Pancreas (tissue), 10 donors: ENCODE results near the gene GALNT10. TPM values are rescaled to one million over a fixed set of nuclear protein-coding genes. Genes with fewer than 3 reads are reported as not detected.

Experiments
- ATAC-seq, 4 donors: fragments of 200-7000 bp; cut with Tn5 transposase; one replicate each; pipeline versions ENCODE4 v1.8.0 to v1.9.1; 2020; ENCODE audit warnings: mild to moderate bottlenecking in 4 of 4, moderate library complexity in 4 of 4
- DNase-seq, 6 donors: peaks; one replicate each; pipeline ENCODE4 v3.0.0-alpha.2; 2020
- FAIRE-seq: peaks from 2 replicates; lab custom pipeline; 2012; peaks lifted over from hg19 to GRCh38; lab: Jason Lieb, UNC
- H3K27ac ChIP-seq, 4 donors: fragments of 200-600 bp; sonication (generic); 1 replicate in 3 of 4; 2 replicates in 1 of 4; pipeline versions ENCODE4 v1.5.0 to v1.8.0; 2020
- H3K27me3 ChIP-seq, 4 donors: fragments of 200-600 bp; one replicate each; pipeline ENCODE4 v1.8.0; 2021
- H3K36me3 ChIP-seq, 3 donors: fragments of 200-600 bp; sonication (generic) in 1 of 3; one replicate each; pipeline versions ENCODE4 v1.5.0 to v1.8.0; 2020 to 2021
- H3K4me1 ChIP-seq, 3 donors: fragments of 200-600 bp; one replicate each; pipeline ENCODE4 v1.8.0; 2021
- H3K4me3 ChIP-seq, 4 donors: fragments of 200-600 bp; sonication (generic) in 2 of 4; one replicate each; pipeline versions ENCODE4 v1.5.0 to v1.8.0; 2020 to 2021
- H3K9me3 ChIP-seq, 4 donors: fragments of 200-600 bp; one replicate each; pipeline ENCODE4 v1.8.0; 2021
- whole genome bisulfite sequencing, 2 donors: extraction: QIAGEN DNeasy Blood & Tissue Kit; methylation state at CpG; one replicate each; pipeline ENCODE4 v1.1.7; 2013; 5-methylcytosine and 5-hydroxymethylcytosine counted together
- intact Hi-C, 3 donors: fragments of 100-400 bp; cut with DNase I; formaldehyde crosslinking; loops; one replicate each; pipeline versions ENCODE4 v1.11.1 to v1.14.2; 2022
- polyA plus RNA-seq, 2 donors: library from polyadenylated mRNA; stranded (reverse); fragments of 200-250 nt; gene quantifications; one replicate each; pipeline ENCODE4 v1.2.3, GENCODE V29; 2013
- total RNA-seq, 6 donors: library from RNA; stranded (reverse); fragmentation: NEBNext Ultra II Directional in 4 of 6; extraction: Animal tissue kit (Norgen Biotek cat#: 25700) in 4 of 6; gene quantifications; one replicate each; pipeline versions ENCODE4 v1.2.1 to v1.2.4, GENCODE V29; 2021 to 2023
- TF ChIP-seq, protein P1 (sequence below), 4 donors: fragments of 200-600 bp; sonication (generic) in 3 of 4; IDR thresholded peaks; one replicate each; pipeline versions ENCODE4 v1.5.0 to v1.8.0; 2021; ENCODE audit warnings: antibody characterized with exemption in 4 of 4
- donor health status: healthy with polysubstance abuse.
- donor health status: DM: no; HTN: no; CAD: no; lungs with moderate emphysema.
- donor health status: DM: no; HTN: no; CAD: no.
- donor health status: control.
- donor health status: control.
- donor health status: Bipolar disorder and iron deficiency.
- donor health status: DM: yes; HTN: yes; CAD: no.
- donor health status: DM: no; HTN: no; CAD: no.
- donor health status: DM: no; HTN: no; CAD: no.
- donor health status: DM: yes; HTN: yes; CAD: no.

GALNT10 gene
- total and polyA plus RNA-seq, 8 donors, result 4.4 to 23.1 (median 13.4) TPM

- intact Hi-C loops, result no loop called here
- Histone ChIP-seq H3K4me3 (no peak overlapping the region), H3K4me1 (peaks cover 4 to 17% (median 12%) of the 10 kb centered on the region in 3 donors), H3K27ac (no peak overlapping the region), H3K36me3 (no peaks in the 10 kb centered on the region), H3K9me3 (no peaks in the 10 kb centered on the region), H3K27me3 (no peaks in the 10 kb centered on the region)
- no peak for ATAC-seq
- TF ChIP-seq, protein P1, sequence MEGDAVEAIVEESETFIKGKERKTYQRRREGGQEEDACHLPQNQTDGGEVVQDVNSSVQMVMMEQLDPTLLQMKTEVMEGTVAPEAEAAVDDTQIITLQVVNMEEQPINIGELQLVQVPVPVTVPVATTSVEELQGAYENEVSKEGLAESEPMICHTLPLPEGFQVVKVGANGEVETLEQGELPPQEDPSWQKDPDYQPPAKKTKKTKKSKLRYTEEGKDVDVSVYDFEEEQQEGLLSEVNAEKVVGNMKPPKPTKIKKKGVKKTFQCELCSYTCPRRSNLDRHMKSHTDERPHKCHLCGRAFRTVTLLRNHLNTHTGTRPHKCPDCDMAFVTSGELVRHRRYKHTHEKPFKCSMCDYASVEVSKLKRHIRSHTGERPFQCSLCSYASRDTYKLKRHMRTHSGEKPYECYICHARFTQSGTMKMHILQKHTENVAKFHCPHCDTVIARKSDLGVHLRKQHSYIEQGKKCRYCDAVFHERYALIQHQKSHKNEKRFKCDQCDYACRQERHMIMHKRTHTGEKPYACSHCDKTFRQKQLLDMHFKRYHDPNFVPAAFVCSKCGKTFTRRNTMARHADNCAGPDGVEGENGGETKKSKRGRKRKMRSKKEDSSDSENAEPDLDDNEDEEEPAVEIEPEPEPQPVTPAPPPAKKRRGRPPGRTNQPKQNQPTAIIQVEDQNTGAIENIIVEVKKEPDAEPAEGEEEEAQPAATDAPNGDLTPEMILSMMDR (IDR thresholded peaks at IDR 0.05), result no peak
- no peak for DNase-seq
- WGBS, 2 donors, result 0 to 19% methylated on average over 1 of the region's 1 CpG
- FAIRE-seq, result no peak
These were observed 52.4 kb downstream of the GALNT10 start for GRCh38 chr5:154242964-154243376.

DNA sequence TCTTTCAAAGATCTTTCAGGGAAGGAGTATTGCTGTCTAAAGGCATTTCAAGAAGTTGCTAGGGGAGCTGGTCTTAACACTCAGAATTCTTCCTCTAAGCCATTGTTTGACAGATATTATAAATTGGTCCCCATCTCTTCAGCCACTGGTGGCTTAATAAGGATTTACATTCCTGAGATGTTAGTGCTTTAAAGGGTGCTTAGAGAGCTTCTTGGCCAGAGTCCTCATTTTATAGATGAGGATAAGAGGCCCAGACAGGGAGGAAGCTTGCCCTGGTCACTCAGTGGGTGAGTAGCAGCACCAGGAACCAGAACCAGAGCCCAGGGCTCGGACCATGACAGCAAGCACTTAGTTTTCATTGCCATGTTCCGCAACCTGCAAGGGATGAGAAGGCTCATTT lies 53.2 kb downstream of the GALNT10 start:
- H3K27ac ChIP-seq, result no peak overlapping the region
- H3K9me3 ChIP-seq, result no peaks in the 10 kb centered on the region
- ATAC-seq, result no peak
- no peaks in the 10 kb centered on the region for H3K27me3 ChIP-seq
- no peak for FAIRE-seq
- no peak overlapping the region for H3K4me3 ChIP-seq
- DNase-seq, result no peak
- 97% methylated on average over 2 of the region's 2 CpGs for WGBS, 2 donors
- H3K36me3 ChIP-seq, result no peaks in the 10 kb centered on the region
- intact Hi-C loops, result no loop called here
- peaks cover 4 to 17% (median 12%) of the 10 kb centered on the region in 3 donors for H3K4me1 ChIP-seq
- TF ChIP-seq, protein P1 (IDR thresholded peaks at IDR 0.05), result no peak

- TF ChIP-seq, protein P1 (IDR thresholded peaks at IDR 0.05), result no peak
- ATAC-seq (no peak), DNase-seq (no peak), FAIRE-seq (no peak)
- no peak overlapping the region for H3K27ac ChIP-seq
- H3K4me1 ChIP-seq, result peaks cover 4 to 17% (median 12%) of the 10 kb centered on the region in 3 donors
- intact Hi-C loops, result no loop called here
- no peaks in the 10 kb centered on the region for H3K9me3 ChIP-seq
- 49 to 50% methylated on average over 3 of the region's 3 CpGs for WGBS, 2 donors
- H3K36me3 ChIP-seq, result no peaks in the 10 kb centered on the region
- H3K27me3 ChIP-seq, result no peaks in the 10 kb centered on the region
- H3K4me3 ChIP-seq, result no peak overlapping the region
These were observed 53.9 kb downstream of the GALNT10 start for GRCh38 chr5:154244476-154244875.

DNA sequence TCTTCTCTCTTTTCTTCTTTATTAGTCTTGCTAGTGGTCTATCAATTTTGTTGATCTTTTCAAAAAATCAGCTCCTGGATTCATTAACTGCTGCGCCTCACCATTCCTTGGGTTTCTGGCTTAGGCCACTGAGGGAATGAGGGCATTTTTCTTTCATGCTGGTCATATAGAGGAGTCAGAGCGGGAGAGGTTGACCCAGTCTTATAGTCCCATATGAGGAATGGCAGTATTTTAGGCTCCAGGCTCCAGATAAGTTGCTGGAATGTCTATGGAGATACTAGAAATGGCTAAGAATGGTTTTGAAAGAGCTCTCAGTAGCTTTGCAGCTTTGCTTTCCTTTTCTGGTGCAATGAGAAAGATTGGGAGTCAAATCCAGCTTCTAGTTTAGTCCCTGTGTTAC lies 58.2 kb downstream of the GALNT10 start:
- H3K27ac ChIP-seq, result no peak overlapping the region
- DNase-seq (no peak), FAIRE-seq (no peak), ATAC-seq (no peak)
- peaks cover 0 to 4% (median 3%) of the 10 kb centered on the region in 3 donors for H3K4me1 ChIP-seq
- H3K9me3 ChIP-seq, result no peaks in the 10 kb centered on the region
- no peaks in the 10 kb centered on the region for H3K36me3 ChIP-seq
- no peak overlapping the region for H3K4me3 ChIP-seq
- intact Hi-C loops, result no loop called here
- WGBS, 2 donors, result 98 to 99% methylated on average over 2 of the region's 2 CpGs
- no peaks in the 10 kb centered on the region for H3K27me3 ChIP-seq
- TF ChIP-seq, protein P1 (IDR thresholded peaks at IDR 0.05), result no peak

DNA sequence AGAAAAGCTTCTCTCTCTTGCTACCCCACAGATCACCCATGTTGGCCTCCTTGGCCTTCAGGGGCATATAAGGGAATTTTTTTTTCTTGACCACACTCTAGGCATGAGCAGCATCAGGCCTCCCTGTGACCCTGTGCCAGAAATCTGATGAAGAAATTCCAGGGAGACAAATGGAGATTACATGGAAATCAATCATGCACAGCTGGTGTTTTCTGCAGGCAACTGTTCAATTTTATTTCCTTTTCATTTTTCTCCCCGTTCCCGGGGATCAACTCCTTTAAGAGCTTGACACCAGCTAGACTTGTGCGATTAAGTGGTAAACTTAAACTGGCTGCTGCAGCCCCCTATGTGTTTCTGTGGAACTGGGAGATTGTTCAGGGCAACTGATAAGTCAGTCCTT lies 59.3 kb downstream of the GALNT10 start:
- peak in 2 of 4 donors; percentile 35 to 36 for ATAC-seq
- Histone ChIP-seq H3K4me1 (peaks cover 0 to 4% (median 3%) of the 10 kb centered on the region in 3 donors), H3K27me3 (no peaks in the 10 kb centered on the region), H3K4me3 (no peak overlapping the region), H3K36me3 (no peaks in the 10 kb centered on the region), H3K9me3 (no peaks in the 10 kb centered on the region), H3K27ac (no peak overlapping the region)
- intact Hi-C loops, result no loop called here
- FAIRE-seq, result no peak
- TF ChIP-seq, protein P1 (IDR thresholded peaks at IDR 0.05), result no peak
- 10 to 14% methylated on average over 3 of the region's 3 CpGs for WGBS, 2 donors
- DNase-seq, result no peak
